ENCODE data around the gene C13orf46. TPM values are rescaled to one million over a fixed set of nuclear protein-coding genes. Genes with fewer than 3 reads are reported as not detected.
"Not testable (repeated sequence)": the region's sequence is repeated elsewhere in the genome, so short reads cannot be mapped to it uniquely, and the experiment has no call there.

C13orf46 gene
- total RNA-seq, 4 donors from 2014 or later, result 0.41 to 77.4 (median 1.1) TPM; not detected in 1

DNA sequence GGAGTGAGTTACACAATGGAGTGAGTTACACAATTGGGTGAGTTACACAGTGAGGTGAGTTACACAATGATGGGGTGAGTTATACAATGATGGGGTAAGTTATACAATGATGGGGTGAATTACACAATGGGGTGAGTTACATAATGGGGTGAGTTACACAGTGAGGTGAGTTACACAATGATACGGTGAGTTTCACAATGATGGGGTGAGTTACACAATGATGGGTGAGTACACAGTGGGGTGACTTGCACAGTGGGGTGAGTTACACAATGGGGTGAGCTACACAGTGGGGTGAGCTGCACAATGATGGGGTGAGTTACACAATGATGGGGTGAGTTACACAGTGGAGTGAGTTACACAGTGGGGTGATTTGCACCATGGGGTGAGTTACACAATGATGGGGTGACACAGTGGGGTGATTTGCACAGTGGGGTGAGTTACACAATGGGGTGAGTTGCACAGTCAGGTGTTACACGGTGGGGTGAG, 57.5 kb downstream of the C13orf46 start:
- TF ChIP-seq POLR2AphosphoS5 (IDR thresholded peaks at IDR 0.05) (no peak), EP300 (IDR thresholded peaks at IDR 0.05; ENCODE audit: low read depth) (no peak), POLR2A (IDR thresholded peaks at IDR 0.05) (no peak)
- TF ChIP-seq, protein P1, sequence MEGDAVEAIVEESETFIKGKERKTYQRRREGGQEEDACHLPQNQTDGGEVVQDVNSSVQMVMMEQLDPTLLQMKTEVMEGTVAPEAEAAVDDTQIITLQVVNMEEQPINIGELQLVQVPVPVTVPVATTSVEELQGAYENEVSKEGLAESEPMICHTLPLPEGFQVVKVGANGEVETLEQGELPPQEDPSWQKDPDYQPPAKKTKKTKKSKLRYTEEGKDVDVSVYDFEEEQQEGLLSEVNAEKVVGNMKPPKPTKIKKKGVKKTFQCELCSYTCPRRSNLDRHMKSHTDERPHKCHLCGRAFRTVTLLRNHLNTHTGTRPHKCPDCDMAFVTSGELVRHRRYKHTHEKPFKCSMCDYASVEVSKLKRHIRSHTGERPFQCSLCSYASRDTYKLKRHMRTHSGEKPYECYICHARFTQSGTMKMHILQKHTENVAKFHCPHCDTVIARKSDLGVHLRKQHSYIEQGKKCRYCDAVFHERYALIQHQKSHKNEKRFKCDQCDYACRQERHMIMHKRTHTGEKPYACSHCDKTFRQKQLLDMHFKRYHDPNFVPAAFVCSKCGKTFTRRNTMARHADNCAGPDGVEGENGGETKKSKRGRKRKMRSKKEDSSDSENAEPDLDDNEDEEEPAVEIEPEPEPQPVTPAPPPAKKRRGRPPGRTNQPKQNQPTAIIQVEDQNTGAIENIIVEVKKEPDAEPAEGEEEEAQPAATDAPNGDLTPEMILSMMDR (IDR thresholded peaks at IDR 0.05), result no peak
- DNase-seq, result no peak
- H3K27ac ChIP-seq, result no peak overlapping the region
- no peaks in the 10 kb centered on the region for H3K4me1 ChIP-seq
- intact Hi-C loops (cut with DNase I; ENCODE audit: low total_unique reads), result no loop called here
- in situ Hi-C loops (cut with MboI; ENCODE audit: low pct_ligation_motif_present in 1 of 4, low pct_unique_long_range_greater_than_20kb in 1 of 4, low sequenced_read_pairs in 3 of 4), result no loop called here
- H3K9me3 ChIP-seq, result no peaks in the 10 kb centered on the region
- H3K4me3 ChIP-seq, result no peak overlapping the region
- WGBS, 2 donors (ENCODE audit: low coverage in 1 of 2), result 76 to 86% methylated on average over 1 to 2 of the region's 2 CpGs
- peaks cover 29% of the 10 kb centered on the region for H3K27me3 ChIP-seq
- H3K36me3 ChIP-seq, result no peaks in the 10 kb centered on the region

DNA sequence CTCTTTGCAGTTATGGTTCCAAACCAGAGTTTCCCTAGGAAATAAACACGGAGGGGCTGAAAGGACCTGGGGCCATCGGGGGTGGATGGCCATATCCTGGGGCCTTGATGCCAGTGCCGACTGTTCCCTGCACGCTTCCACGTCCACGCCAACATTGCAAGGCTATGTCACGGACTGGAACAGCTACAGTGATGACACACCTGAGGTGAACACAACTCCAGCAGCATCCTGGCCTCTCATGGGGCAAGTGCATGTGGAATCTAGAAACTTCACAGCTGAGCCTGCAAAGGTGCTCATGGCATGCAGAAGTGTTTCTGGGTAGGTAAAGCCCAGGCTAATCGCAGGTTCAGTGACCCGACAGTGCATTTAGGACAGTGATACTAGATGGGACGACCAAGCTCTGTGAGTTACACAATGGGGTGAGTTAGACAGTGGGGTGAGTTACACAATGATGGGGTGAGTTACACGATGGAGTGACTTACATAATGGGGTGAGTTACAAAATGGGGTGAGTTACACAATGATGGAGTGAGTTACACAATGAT, 58.0 kb downstream of the C13orf46 start:
- in situ Hi-C loops (cut with MboI; ENCODE audit: low pct_ligation_motif_present in 1 of 4, low pct_unique_long_range_greater_than_20kb in 1 of 4, low sequenced_read_pairs in 3 of 4), result no loop called here

DNA sequence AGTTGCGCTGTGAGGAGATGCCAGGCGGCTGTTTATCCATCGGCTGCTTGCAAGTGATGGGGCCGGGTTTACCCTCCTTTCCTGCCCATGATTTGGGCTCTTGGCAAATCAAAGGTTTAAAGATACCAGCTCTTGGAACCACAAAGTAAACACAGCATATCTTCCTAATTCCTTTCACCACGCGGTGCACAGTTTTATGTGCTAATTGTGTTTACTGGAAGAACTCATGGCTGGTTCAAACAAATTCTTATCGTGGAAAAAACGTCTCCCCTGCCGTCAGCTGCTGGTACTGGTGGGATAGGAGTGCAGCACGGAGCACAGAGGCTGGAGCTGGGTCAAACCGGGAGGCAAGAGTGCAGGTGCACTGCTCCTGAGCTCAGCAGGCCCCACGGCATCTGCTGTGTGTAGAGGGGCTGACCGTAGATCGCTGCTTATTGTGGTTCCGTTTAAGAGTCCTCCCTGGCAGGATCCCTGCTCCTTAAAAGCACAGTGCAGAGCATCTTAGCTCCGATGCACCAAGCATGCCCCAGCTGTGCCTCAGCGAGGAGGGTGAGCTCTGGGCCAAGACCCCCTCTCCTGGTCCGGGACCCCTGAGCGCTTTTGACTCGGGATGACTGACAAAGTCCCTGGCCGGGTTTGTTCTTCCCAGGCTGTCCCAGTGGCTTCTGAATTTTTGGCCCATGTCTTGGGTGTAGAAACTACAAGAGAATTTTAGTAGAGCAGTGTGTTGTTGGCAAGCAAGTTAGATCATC, 58.7 kb downstream of the C13orf46 start:
- Histone ChIP-seq H3K4me1 (no peaks in the 10 kb centered on the region), H3K9me3 (no peaks in the 10 kb centered on the region), H3K27me3 (peaks cover 29% of the 10 kb centered on the region), H3K4me3 (no peak overlapping the region), H3K36me3 (no peaks in the 10 kb centered on the region), H3K27ac (no peak overlapping the region)
- intact Hi-C loops (cut with DNase I; ENCODE audit: low total_unique reads) (no loop called here), in situ Hi-C loops (cut with MboI; ENCODE audit: low pct_ligation_motif_present in 1 of 4, low pct_unique_long_range_greater_than_20kb in 1 of 4, low sequenced_read_pairs in 3 of 4) (no loop called here)
- TF ChIP-seq EP300 (IDR thresholded peaks at IDR 0.05; ENCODE audit: low read depth) (no peak), POLR2A (IDR thresholded peaks at IDR 0.05) (no peak), POLR2AphosphoS5 (IDR thresholded peaks at IDR 0.05) (no peak)
- TF ChIP-seq, protein P1 (IDR thresholded peaks at IDR 0.05), result no peak
- DNase-seq, result no peak
- 36% methylated on average over 21 of the region's 21 CpGs; no CpG with 5 or more reads in 1 of the 2 donors for WGBS, 2 donors (ENCODE audit: low coverage in 1 of 2)

More for the DNA sequence above, 58.0 kb downstream of the C13orf46 start:
- peaks cover 29% of the 10 kb centered on the region for H3K27me3 ChIP-seq
- H3K27ac ChIP-seq, result no peak overlapping the region
- intact Hi-C loops (cut with DNase I; ENCODE audit: low total_unique reads), result no loop called here
- no peak for DNase-seq
- no peaks in the 10 kb centered on the region for H3K9me3 ChIP-seq
- no peak overlapping the region for H3K4me3 ChIP-seq
- TF ChIP-seq, protein P1 (IDR thresholded peaks at IDR 0.05), result no peak
- no peak for TF ChIP-seq POLR2A (IDR thresholded peaks at IDR 0.05)
- TF ChIP-seq POLR2AphosphoS5 (IDR thresholded peaks at IDR 0.05), result no peak
- no peak for TF ChIP-seq EP300 (IDR thresholded peaks at IDR 0.05; ENCODE audit: low read depth)
- no peaks in the 10 kb centered on the region for H3K4me1 ChIP-seq
- no peaks in the 10 kb centered on the region for H3K36me3 ChIP-seq
- WGBS, 2 donors (ENCODE audit: low coverage in 1 of 2), result 87% methylated on average over 11 of the region's 11 CpGs; no CpG with 5 or more reads in 1 of the 2 donors

DNA sequence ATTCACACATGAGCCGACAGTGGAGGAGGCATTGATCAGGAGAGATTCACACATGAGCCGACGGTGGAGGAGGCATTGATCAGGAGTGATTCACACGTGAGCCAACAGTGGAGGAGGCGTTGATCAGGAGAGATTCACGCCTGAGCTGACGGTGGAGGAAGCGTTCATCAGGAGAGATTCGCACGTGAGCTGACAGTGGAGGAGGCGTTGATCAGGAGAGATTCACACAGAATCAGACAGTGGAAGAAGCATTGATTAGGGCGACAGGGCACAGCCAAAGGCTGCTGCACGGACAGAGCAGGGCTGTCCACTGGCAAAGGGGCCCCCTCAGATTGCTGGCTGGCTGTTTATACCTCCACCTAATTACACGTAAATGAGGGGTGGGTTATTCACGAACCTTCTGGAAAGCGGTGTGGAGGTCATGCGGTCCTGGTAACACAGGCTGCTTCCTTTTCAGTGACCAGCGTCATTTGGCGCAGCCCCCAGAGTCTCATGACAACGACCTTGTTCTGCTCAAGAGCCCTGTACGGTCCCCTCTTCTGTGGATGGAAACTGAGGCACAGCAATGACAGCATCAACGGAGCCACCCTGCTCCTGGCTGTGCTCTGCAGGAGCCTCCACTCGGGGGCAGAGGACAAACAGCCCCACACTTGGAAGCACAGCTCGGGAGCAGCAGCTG, 59.4 kb downstream of the C13orf46 start:
- no peak for TF ChIP-seq EP300 (IDR thresholded peaks at IDR 0.05; ENCODE audit: low read depth)
- no peak for TF ChIP-seq POLR2A (IDR thresholded peaks at IDR 0.05)
- TF ChIP-seq, protein P1 (IDR thresholded peaks at IDR 0.05), result no peak
- TF ChIP-seq POLR2AphosphoS5 (IDR thresholded peaks at IDR 0.05), result no peak

DNA sequence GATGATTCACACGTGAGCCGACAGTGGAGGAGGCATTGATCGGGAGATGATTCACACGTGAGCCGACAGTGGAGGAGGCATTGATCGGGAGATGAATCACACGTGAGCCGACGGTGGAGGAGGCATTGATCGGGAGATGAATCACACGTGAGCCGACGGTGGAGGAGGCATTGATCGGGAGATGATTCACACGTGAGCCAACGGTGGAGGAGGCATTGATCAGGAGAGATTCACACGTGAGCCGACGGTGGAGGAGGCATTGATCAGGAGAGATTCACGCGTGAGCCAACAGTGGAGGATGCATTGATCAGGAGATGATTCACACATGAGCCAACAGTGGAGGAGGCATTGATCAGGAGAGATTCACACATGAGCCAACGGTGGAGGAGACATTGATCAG, 60.0 kb downstream of the C13orf46 start:
- peaks cover 37% of the 10 kb centered on the region for H3K27me3 ChIP-seq
- DNase-seq; H3K4me1 ChIP-seq; H3K27ac ChIP-seq; H3K4me3 ChIP-seq; in situ Hi-C loops (cut with MboI; ENCODE audit: low pct_ligation_motif_present in 1 of 4, low pct_unique_long_range_greater_than_20kb in 1 of 4, low sequenced_read_pairs in 3 of 4); intact Hi-C loops (cut with DNase I; ENCODE audit: low total_unique reads); H3K36me3 ChIP-seq; H3K9me3 ChIP-seq: not testable (repeated sequence)
- WGBS, 2 donors (ENCODE audit: low coverage in 1 of 2), result 84 to 92% methylated on average over 19 to 22 of the region's 22 CpGs

More for the DNA sequence above, 59.4 kb downstream of the C13orf46 start:
- H3K27me3 ChIP-seq, result peaks cover 35% of the 10 kb centered on the region
- no peak for DNase-seq
- H3K4me1 ChIP-seq, result no peaks in the 10 kb centered on the region
- no peaks in the 10 kb centered on the region for H3K36me3 ChIP-seq
- H3K9me3 ChIP-seq, result no peaks in the 10 kb centered on the region
- intact Hi-C loops (cut with DNase I; ENCODE audit: low total_unique reads) (no loop called here), in situ Hi-C loops (cut with MboI; ENCODE audit: low pct_ligation_motif_present in 1 of 4, low pct_unique_long_range_greater_than_20kb in 1 of 4, low sequenced_read_pairs in 3 of 4) (no loop called here)
- WGBS, 2 donors (ENCODE audit: low coverage in 1 of 2), result 74 to 82% methylated on average over 13 to 24 of the region's 24 CpGs
- H3K27ac ChIP-seq, result no peak overlapping the region
- H3K4me3 ChIP-seq, result no peak overlapping the region

DNA sequence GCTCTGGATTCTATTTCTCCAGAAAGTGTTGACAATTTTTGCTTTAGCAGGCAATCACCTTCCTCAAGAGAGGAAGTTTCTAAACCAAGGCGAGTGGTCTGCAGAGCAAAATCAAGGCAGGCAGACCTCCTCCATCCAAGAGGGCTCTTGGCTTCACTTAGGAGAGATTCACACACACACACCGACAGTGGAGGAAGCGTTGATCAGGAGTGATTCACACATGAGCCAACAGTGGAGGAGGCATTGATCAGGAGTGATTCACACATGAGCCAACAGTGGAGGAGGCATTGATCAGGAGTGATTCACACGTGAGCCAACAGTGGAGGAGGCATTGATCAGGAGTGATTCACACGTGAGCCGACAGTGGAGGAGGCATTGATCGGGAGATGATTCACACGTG, 60.5 kb downstream of the C13orf46 start:
- in situ Hi-C loops (cut with MboI; ENCODE audit: low pct_ligation_motif_present in 1 of 4, low pct_unique_long_range_greater_than_20kb in 1 of 4, low sequenced_read_pairs in 3 of 4), result not testable (repeated sequence)

More for the DNA sequence above, 60.5 kb downstream of the C13orf46 start:
- peaks cover 37% of the 10 kb centered on the region for H3K27me3 ChIP-seq
- H3K4me1 ChIP-seq; H3K9me3 ChIP-seq; H3K4me3 ChIP-seq; H3K36me3 ChIP-seq; DNase-seq; intact Hi-C loops (cut with DNase I; ENCODE audit: low total_unique reads); H3K27ac ChIP-seq: not testable (repeated sequence)
- 71 to 75% methylated on average over 3 to 8 of the region's 8 CpGs for WGBS, 2 donors (ENCODE audit: low coverage in 1 of 2)
